ENCODE results near the gene RGS14. TPM values are rescaled to one million over a fixed set of nuclear protein-coding genes. Genes with fewer than 3 reads are reported as not detected.

Gene RGS14
- total and polyA plus RNA-seq, 5 donors from 2014 or later, result 40.1 to 93.3 (median 53.4) TPM

DNA sequence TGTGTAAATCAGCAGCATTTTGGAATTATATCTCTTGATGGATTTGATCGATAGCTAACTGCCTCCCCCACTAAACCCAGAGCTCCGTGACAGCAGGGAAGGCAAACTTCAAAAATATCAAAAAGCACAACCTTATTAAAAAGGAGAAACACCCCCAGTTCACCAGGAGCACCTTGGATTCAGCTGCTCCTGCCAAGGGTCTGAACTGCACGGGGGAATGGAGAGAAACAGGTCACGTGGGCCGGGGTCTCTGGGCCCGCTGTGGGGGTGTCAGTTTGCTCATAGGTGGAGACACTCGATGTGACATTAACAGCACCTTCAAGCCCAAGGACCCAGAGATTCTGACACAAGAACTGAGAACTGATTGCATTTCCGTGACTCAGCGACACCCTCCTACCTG lies 25.5 kb downstream of the RGS14 start:
- Histone ChIP-seq H3K27ac (ENCODE audit: insufficient read depth, low read length, poor library complexity, severe bottlenecking) (no peak overlapping the region), H3K4me3 (ENCODE audit: low read depth, low read length) (no peak overlapping the region), H3K27me3 (ENCODE audit: control insufficient read depth, insufficient read depth, low read length) (no peaks in the 10 kb centered on the region), H3K4me1 (ENCODE audit: control insufficient read depth, insufficient read depth, low read length, poor library complexity, severe bottlenecking) (peaks cover 1% of the 10 kb centered on the region), H3K9me3 (ENCODE audit: control insufficient read depth in 2 of 2, low read length in 2 of 2) (no peaks in the 10 kb centered on the region), H3K36me3 (ENCODE audit: control insufficient read depth, insufficient read depth, low read length) (no peaks in the 10 kb centered on the region)
- Mint-ChIP-seq H3K27ac (no peak overlapping the region), H3K27me3 (no peaks in the 10 kb centered on the region), H3K36me3 (no peaks in the 10 kb centered on the region), H3K4me3 (no peak overlapping the region), H3K4me1 (peaks cover 0 to 26% (median 5%) of the 10 kb centered on the region in 4 donors), H3K9me3 (no peaks in the 10 kb centered on the region)
- DNase-seq (no peak), ATAC-seq (ENCODE audit: low read depth in 2 of 2) (no peak)

DNA sequence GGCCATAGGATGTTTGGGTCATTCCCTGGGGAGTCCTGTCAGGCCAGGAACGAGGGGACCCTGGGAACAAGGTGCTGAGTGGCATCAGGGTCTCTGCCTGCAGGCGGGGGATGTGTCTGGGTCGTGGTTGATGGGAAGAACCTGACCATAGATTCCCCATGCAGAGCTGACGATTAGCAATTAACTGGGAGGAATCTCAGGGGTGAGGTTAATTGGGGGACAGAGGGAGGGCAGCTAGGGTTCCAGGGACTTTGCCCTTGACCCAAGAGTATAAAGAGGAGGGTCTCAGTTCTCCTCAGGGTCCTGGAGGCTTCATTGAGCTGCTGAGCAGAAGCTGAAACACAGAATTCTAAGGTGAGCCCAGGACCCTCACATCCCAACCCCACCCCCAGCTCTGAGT lies 26.4 kb downstream of the RGS14 start, which contains the start of gene SLC34A1:
TSS of gene SLC34A1 (plus strand) at position 301 of the 400 bp plus-strand sequence. CDS start 1,308 bp downstream, outside the sequence.
- H3K4me3 ChIP-seq (ENCODE audit: low read depth, low read length), result no peak within 1 kb of the TSS
- Mint-ChIP-seq H3K4me1 (peaks cover 0 to 35% (median 12%) of the 10 kb centered on the region in 4 donors), H3K27ac (peak within 1 kb of the TSS in 1 of 3 donors; percentile 33), H3K36me3 (no peaks in the 10 kb centered on the region), H3K4me3 (no peak within 1 kb of the TSS), H3K27me3 (no peaks in the 10 kb centered on the region), H3K9me3 (no peaks in the 10 kb centered on the region)
- no peaks in the 10 kb centered on the region for H3K36me3 ChIP-seq (ENCODE audit: control insufficient read depth, insufficient read depth, low read length)
- H3K27ac ChIP-seq (ENCODE audit: insufficient read depth, low read length, poor library complexity, severe bottlenecking), result no peak within 1 kb of the TSS
- no peaks in the 10 kb centered on the region for H3K27me3 ChIP-seq (ENCODE audit: control insufficient read depth, insufficient read depth, low read length)
- DNase-seq (no peak), ATAC-seq (ENCODE audit: low read depth in 2 of 2) (no peak)
- no peaks in the 10 kb centered on the region for H3K9me3 ChIP-seq (ENCODE audit: control insufficient read depth in 2 of 2, low read length in 2 of 2)
- peaks cover 11% of the 10 kb centered on the region for H3K4me1 ChIP-seq (ENCODE audit: control insufficient read depth, insufficient read depth, low read length, poor library complexity, severe bottlenecking)

DNA sequence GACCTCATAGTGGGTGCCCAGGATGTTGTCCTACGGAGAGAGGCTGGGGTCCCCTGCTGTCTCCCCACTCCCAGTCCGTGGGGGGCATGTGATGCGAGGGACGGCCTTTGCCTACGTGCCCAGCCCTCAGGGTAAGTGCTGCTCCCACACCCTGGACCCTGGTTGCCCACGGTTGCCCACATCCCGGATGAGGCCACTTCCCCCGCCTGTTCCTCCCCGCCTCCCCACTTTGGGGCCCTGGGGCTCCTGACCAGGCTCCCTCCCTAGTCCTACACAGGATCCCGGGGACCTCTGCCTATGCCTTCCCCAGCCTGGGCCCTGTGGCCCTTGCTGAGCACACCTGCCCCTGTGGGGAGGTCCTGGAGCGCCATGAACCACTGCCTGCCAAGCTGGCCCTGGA lies 28.0 kb downstream of the RGS14 start:
- no peak overlapping the region for H3K27ac Mint-ChIP-seq
- DNase-seq (no peak), ATAC-seq (ENCODE audit: low read depth in 2 of 2) (no peak)
- no peak overlapping the region for H3K4me3 Mint-ChIP-seq
- no peaks in the 10 kb centered on the region for H3K27me3 Mint-ChIP-seq
- H3K4me1 Mint-ChIP-seq, result peaks cover 4 to 42% (median 19%) of the 10 kb centered on the region in 4 donors
- H3K9me3 Mint-ChIP-seq, result no peaks in the 10 kb centered on the region
- H3K36me3 Mint-ChIP-seq, result no peaks in the 10 kb centered on the region
- no peak overlapping the region for H3K27ac ChIP-seq (ENCODE audit: insufficient read depth, low read length, poor library complexity, severe bottlenecking)
- H3K36me3 ChIP-seq (ENCODE audit: control insufficient read depth, insufficient read depth, low read length), result no peaks in the 10 kb centered on the region
- H3K4me3 ChIP-seq (ENCODE audit: low read depth, low read length), result no peak overlapping the region
- H3K27me3 ChIP-seq (ENCODE audit: control insufficient read depth, insufficient read depth, low read length), result no peaks in the 10 kb centered on the region
- H3K9me3 ChIP-seq (ENCODE audit: control insufficient read depth in 2 of 2, low read length in 2 of 2), result no peaks in the 10 kb centered on the region
- peaks cover 27% of the 10 kb centered on the region for H3K4me1 ChIP-seq (ENCODE audit: control insufficient read depth, insufficient read depth, low read length, poor library complexity, severe bottlenecking)

- H3K27ac ChIP-seq (ENCODE audit: insufficient read depth, low read length, poor library complexity, severe bottlenecking), result no peak overlapping the region
- ATAC-seq (ENCODE audit: low read depth in 2 of 2) (no peak), DNase-seq (no peak)
- no peaks in the 10 kb centered on the region for H3K9me3 ChIP-seq (ENCODE audit: control insufficient read depth in 2 of 2, low read length in 2 of 2)
- no peaks in the 10 kb centered on the region for H3K36me3 ChIP-seq (ENCODE audit: control insufficient read depth, insufficient read depth, low read length)
- H3K4me3 ChIP-seq (ENCODE audit: low read depth, low read length), result no peak overlapping the region
- H3K27me3 ChIP-seq (ENCODE audit: control insufficient read depth, insufficient read depth, low read length), result no peaks in the 10 kb centered on the region
- H3K9me3 Mint-ChIP-seq, result no peaks in the 10 kb centered on the region
- H3K4me3 Mint-ChIP-seq, result no peak overlapping the region
- peaks cover 4 to 47% (median 21%) of the 10 kb centered on the region in 4 donors for H3K4me1 Mint-ChIP-seq
- H3K36me3 Mint-ChIP-seq, result no peaks in the 10 kb centered on the region
- no peak overlapping the region for H3K27ac Mint-ChIP-seq
- no peaks in the 10 kb centered on the region for H3K27me3 Mint-ChIP-seq
- H3K4me1 ChIP-seq (ENCODE audit: control insufficient read depth, insufficient read depth, low read length, poor library complexity, severe bottlenecking), result peaks cover 30% of the 10 kb centered on the region
These were observed 28.8 kb downstream of the RGS14 start for GRCh38 chr5:177386542-177386941.

DNA sequence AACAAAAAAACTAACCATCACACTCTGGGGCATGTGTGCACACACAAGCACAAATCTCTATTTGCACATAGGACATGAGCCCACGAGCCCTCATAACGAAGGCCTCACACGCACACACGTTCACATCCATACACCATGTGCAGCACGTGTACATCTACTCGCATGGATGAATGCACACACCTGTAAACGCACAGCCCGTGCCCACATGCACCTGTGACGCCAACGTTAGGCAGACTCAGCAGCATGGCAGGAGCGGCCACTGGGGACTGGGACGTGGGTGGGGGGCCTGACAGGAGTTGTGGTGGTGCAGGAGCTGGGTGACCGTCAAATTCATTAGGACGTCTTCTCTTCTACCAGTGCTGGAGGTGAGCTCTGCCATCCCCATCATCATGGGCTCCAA lies 29.7 kb downstream of the RGS14 start:
- Mint-ChIP-seq H3K4me3 (no peak overlapping the region), H3K4me1 (peaks cover 4 to 45% (median 22%) of the 10 kb centered on the region in 4 donors), H3K9me3 (no peaks in the 10 kb centered on the region), H3K36me3 (no peaks in the 10 kb centered on the region), H3K27ac (no peak overlapping the region), H3K27me3 (no peaks in the 10 kb centered on the region)
- no peak for ATAC-seq (ENCODE audit: low read depth in 2 of 2)
- Histone ChIP-seq H3K27me3 (ENCODE audit: control insufficient read depth, insufficient read depth, low read length) (no peaks in the 10 kb centered on the region), H3K27ac (ENCODE audit: insufficient read depth, low read length, poor library complexity, severe bottlenecking) (no peak overlapping the region), H3K4me3 (ENCODE audit: low read depth, low read length) (no peak overlapping the region), H3K9me3 (ENCODE audit: control insufficient read depth in 2 of 2, low read length in 2 of 2) (no peaks in the 10 kb centered on the region), H3K36me3 (ENCODE audit: control insufficient read depth, insufficient read depth, low read length) (no peaks in the 10 kb centered on the region), H3K4me1 (ENCODE audit: control insufficient read depth, insufficient read depth, low read length, poor library complexity, severe bottlenecking) (peaks cover 30% of the 10 kb centered on the region)
- DNase-seq, result no peak

DNA sequence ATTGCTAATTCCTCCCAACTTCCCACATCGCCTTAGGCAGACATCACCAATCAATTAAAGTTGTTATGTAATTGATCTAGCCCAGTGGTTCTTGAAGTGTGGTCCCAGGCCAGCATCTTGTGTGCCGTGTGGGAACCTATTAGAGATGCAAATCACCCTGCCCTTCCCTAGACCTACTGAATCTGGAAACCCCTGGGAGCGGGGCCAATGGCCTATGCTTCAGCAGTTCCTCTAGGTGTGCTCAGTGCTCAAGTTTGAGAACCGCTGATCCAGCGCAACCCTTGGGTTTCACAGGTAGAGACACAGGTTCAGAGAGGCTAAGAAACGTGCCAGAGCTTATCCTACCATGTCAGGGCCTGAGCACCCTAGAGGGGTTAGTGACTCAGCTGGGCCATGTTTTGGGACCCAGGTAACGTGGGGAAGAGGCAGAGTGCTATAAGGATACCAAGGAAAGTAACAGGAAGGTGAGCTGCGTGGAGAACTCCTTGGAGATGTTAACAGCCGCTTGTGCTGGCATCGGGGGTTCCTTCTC lies 30.9 kb downstream of the RGS14 start:
- H3K4me3 ChIP-seq (ENCODE audit: low read depth, low read length), result peak overlapping the region; percentile 35
- DNase-seq (no peak), ATAC-seq (ENCODE audit: low read depth in 2 of 2) (no peak)
- Mint-ChIP-seq H3K27ac (peak overlapping the region in 2 of 3 donors; percentile 81 to 87), H3K4me3 (peak overlapping the region in 1 of 4 donors; percentile 83), H3K27me3 (no peaks in the 10 kb centered on the region), H3K36me3 (no peaks in the 10 kb centered on the region), H3K4me1 (peaks cover 4 to 41% (median 21%) of the 10 kb centered on the region in 4 donors), H3K9me3 (no peaks in the 10 kb centered on the region)
- no peaks in the 10 kb centered on the region for H3K36me3 ChIP-seq (ENCODE audit: control insufficient read depth, insufficient read depth, low read length)
- H3K27ac ChIP-seq (ENCODE audit: insufficient read depth, low read length, poor library complexity, severe bottlenecking), result peak overlapping the region; percentile 73
- H3K4me1 ChIP-seq (ENCODE audit: control insufficient read depth, insufficient read depth, low read length, poor library complexity, severe bottlenecking), result peaks cover 30% of the 10 kb centered on the region
- no peaks in the 10 kb centered on the region for H3K9me3 ChIP-seq (ENCODE audit: control insufficient read depth in 2 of 2, low read length in 2 of 2)
- no peaks in the 10 kb centered on the region for H3K27me3 ChIP-seq (ENCODE audit: control insufficient read depth, insufficient read depth, low read length)

DNA sequence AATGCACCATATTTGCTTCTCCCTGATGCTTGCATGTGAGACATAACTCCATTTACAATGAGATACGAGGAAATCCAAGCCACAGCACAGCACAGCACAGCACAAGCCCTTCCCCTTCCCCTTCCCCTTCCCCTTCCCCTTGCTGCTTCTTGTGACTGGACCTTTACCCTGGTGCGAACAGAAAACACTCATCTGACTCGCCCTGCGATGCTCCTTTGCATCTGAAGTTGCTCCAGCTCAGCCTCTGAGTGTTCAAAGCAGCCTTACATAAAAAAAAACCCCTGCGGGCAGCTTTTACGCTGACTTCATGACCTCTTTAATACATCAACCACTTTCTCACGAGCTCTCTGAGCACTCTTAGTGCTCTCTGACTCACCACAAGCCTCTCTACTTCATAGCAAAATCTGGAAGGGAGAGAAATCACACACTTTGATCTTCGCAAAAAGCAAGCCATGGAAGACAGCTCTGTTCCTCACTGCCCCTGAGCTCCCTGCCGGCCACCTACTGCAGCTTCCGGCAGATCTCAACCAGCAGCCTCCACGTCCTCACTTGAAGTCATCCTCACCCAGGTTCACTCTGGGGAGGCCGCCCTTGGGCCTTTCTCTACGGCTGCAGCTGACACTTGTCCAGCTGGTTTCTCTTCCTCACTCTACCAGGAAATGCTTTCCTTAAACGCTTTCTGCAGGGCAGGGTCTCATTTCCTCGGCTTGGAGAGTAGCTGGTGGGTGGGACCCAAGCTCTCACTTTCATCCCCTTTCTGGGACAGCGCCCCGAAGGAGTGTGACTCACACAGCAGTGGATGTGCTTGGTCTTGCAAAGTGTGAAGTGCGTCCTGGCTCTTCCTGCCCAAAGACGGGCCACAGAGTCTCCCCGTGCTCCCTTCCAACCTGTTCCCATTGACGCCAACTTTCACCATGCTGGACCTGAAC lies 31.8 kb downstream of the RGS14 start:
- Histone ChIP-seq H3K9me3 (ENCODE audit: control insufficient read depth in 2 of 2, low read length in 2 of 2) (no peaks in the 10 kb centered on the region), H3K4me3 (ENCODE audit: low read depth, low read length) (peak overlapping the region; percentile 35), H3K36me3 (ENCODE audit: control insufficient read depth, insufficient read depth, low read length) (no peaks in the 10 kb centered on the region), H3K27me3 (ENCODE audit: control insufficient read depth, insufficient read depth, low read length) (no peaks in the 10 kb centered on the region), H3K4me1 (ENCODE audit: control insufficient read depth, insufficient read depth, low read length, poor library complexity, severe bottlenecking) (peaks cover 30% of the 10 kb centered on the region), H3K27ac (ENCODE audit: insufficient read depth, low read length, poor library complexity, severe bottlenecking) (peak overlapping the region; percentile 73)
- Mint-ChIP-seq H3K36me3 (no peaks in the 10 kb centered on the region), H3K4me3 (peak overlapping the region in 3 of 4 donors; percentile 28 to 78 (median 45)), H3K27ac (peak overlapping the region in 2 of 3 donors; percentile 81 to 90), H3K9me3 (no peaks in the 10 kb centered on the region), H3K27me3 (no peaks in the 10 kb centered on the region), H3K4me1 (peaks cover 4 to 38% (median 21%) of the 10 kb centered on the region in 4 donors)
- peak; percentile 30 to 66 (median 45) for DNase-seq
- ATAC-seq (ENCODE audit: low read depth in 2 of 2), result peak; percentile 74 to 75
